Sigmoid colon (tissue), 4 donors: Measurements from ENCODE around the gene AAR2.

Experiments
- CTCF ChIP-seq, 4 experiments: fragments of 450-650 bp in 3 of 4; fragments of 200-600 bp in 1 of 4; IDR thresholded peaks; one replicate each; pipeline ENCODE4 v1.5.1; 2016 to 2019; ENCODE audit warnings: antibody characterized with exemption in 4 of 4, mild to moderate bottlenecking in 3 of 4, moderate library complexity in 2 of 4
- POLR2A ChIP-seq, 2 donors: fragments of 450-650 bp; IDR thresholded peaks; one replicate each; pipeline ENCODE4 v1.6.1; 2016; ENCODE audit warnings: antibody characterized with exemption in 2 of 2, mild to moderate bottlenecking in 2 of 2, moderate library complexity in 2 of 2
- POLR2AphosphoS5 ChIP-seq, 4 donors: sonication (generic); formaldehyde crosslinking; IDR thresholded peaks; one replicate each; pipeline ENCODE4 v1.6.1; 2017; ENCODE audit warnings: antibody characterized with exemption in 4 of 4

GRCh38 chr20:36272547-36273220 lies 36.4 kb downstream of the AAR2 start:
- TF ChIP-seq CTCF (IDR thresholded peaks at IDR 0.05) (no peak), POLR2AphosphoS5 (IDR thresholded peaks at IDR 0.05) (no peak), POLR2A (IDR thresholded peaks at IDR 0.05) (no peak)
